Esophagus muscularis mucosa (tissue), 4 donors: ENCODE measurements around the gene BASP1.

ENCODE experiments used
- EP300 ChIP-seq: sonication (generic); formaldehyde crosslinking; IDR thresholded peaks from one replicate; pipeline ENCODE4 v1.6.1; 2017; ENCODE audit warnings: antibody characterized with exemption
- POLR2A ChIP-seq: fragments of 450-650 bp; IDR thresholded peaks from one replicate; pipeline ENCODE4 v1.6.1; 2017; ENCODE audit warnings: antibody characterized with exemption, moderate library complexity, mild to moderate bottlenecking, low read depth
- POLR2AphosphoS5 ChIP-seq, 2 donors: sonication (generic); formaldehyde crosslinking; IDR thresholded peaks; one replicate each; pipeline ENCODE4 v1.6.1; 2017; ENCODE audit warnings: antibody characterized with exemption in 2 of 2
- TF ChIP-seq, protein P1 (sequence below), 3 experiments: fragments of 200-600 bp in 2 of 3; fragments of 450-650 bp in 1 of 3; sonication (generic) in 2 of 3; IDR thresholded peaks; one replicate each; pipeline ENCODE4 v1.5.1; 2017 to 2019; ENCODE audit warnings: antibody characterized with exemption in 3 of 3, mild to moderate bottlenecking in 2 of 3, moderate library complexity in 1 of 3

DNA sequence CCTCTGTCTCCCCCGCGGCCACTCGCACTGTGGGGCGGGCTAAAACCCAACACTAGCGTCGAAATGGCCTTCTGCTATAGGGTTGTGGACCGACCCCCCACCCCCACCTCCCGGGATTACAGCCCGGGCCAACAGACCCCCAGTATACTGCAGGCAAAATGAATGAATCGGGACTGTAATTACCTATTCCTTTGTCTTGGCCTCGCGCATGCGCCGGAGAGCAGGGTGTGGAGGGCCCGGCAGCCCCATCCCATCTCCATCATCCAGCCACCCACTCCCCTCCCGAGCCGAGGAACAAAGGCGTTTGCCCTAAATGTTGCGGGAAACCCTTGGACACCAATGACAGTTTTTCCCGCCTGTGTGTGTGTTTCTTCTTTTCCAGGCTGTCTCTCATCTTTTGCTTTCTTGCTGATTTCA is 1.6 kb downstream of the BASP1 start:
- TF ChIP-seq, protein P1, sequence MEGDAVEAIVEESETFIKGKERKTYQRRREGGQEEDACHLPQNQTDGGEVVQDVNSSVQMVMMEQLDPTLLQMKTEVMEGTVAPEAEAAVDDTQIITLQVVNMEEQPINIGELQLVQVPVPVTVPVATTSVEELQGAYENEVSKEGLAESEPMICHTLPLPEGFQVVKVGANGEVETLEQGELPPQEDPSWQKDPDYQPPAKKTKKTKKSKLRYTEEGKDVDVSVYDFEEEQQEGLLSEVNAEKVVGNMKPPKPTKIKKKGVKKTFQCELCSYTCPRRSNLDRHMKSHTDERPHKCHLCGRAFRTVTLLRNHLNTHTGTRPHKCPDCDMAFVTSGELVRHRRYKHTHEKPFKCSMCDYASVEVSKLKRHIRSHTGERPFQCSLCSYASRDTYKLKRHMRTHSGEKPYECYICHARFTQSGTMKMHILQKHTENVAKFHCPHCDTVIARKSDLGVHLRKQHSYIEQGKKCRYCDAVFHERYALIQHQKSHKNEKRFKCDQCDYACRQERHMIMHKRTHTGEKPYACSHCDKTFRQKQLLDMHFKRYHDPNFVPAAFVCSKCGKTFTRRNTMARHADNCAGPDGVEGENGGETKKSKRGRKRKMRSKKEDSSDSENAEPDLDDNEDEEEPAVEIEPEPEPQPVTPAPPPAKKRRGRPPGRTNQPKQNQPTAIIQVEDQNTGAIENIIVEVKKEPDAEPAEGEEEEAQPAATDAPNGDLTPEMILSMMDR (IDR thresholded peaks at IDR 0.05) = no peak
- TF ChIP-seq POLR2AphosphoS5 (IDR thresholded peaks at IDR 0.05) (no peak), EP300 (no peak), POLR2A (no peak)
